GM10266 (cell line): ENCODE results near the gene TRMT1.

Source experiments
- DNase-seq: peaks from one replicate; pipeline ENCODE4 v3.0.0; 2012; ENCODE audit errors: extremely low spot score
- TF ChIP-seq, protein P1 (sequence below): IDR thresholded peaks from 2 replicates; pipeline ENCODE4 v1.5.1; 2012; ENCODE audit warnings: mild to moderate bottlenecking, low read depth; ENCODE audit not compliant: control insufficient read depth, insufficient read depth; ENCODE audit errors: missing control alignments

Gene TRMT1

DNA sequence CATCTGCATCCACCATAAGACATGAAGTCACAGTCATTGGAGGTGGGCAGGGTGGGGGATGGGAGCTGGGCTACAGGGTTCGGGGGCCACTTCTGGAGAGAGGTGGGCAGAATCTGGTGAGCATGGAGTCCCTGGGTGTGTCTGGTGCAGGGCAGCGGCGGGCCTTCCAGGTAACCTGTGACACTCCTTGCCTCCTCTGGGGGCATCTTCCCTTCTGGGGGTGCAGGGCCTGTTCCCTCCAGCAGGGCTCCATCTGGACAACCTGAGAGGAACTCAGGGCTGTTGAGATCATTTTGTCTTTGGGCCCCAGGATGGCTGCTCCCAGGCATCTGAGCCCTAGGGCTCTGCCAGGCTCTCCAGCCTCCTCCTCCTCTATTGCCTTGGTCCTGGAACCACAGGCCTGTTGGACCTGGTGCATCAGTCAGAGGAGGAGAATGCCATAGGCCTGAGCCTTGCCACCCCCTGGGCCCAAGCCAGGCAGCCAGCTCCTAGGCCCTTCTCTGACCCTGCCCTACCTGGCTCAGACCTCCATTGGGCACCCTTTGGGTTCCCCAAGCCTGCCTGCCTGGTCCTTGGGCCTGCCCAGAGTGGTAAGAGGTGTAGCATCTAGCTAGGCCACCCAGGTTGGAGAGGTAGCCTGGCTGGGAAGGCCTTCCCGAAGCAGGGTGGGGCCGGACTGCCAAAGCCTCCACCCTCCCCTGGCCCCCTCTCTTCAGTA, 27.2 kb downstream of the TRMT1 start:
- TF ChIP-seq, protein P1, sequence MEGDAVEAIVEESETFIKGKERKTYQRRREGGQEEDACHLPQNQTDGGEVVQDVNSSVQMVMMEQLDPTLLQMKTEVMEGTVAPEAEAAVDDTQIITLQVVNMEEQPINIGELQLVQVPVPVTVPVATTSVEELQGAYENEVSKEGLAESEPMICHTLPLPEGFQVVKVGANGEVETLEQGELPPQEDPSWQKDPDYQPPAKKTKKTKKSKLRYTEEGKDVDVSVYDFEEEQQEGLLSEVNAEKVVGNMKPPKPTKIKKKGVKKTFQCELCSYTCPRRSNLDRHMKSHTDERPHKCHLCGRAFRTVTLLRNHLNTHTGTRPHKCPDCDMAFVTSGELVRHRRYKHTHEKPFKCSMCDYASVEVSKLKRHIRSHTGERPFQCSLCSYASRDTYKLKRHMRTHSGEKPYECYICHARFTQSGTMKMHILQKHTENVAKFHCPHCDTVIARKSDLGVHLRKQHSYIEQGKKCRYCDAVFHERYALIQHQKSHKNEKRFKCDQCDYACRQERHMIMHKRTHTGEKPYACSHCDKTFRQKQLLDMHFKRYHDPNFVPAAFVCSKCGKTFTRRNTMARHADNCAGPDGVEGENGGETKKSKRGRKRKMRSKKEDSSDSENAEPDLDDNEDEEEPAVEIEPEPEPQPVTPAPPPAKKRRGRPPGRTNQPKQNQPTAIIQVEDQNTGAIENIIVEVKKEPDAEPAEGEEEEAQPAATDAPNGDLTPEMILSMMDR = no peak
- DNase-seq = no peak

DNA sequence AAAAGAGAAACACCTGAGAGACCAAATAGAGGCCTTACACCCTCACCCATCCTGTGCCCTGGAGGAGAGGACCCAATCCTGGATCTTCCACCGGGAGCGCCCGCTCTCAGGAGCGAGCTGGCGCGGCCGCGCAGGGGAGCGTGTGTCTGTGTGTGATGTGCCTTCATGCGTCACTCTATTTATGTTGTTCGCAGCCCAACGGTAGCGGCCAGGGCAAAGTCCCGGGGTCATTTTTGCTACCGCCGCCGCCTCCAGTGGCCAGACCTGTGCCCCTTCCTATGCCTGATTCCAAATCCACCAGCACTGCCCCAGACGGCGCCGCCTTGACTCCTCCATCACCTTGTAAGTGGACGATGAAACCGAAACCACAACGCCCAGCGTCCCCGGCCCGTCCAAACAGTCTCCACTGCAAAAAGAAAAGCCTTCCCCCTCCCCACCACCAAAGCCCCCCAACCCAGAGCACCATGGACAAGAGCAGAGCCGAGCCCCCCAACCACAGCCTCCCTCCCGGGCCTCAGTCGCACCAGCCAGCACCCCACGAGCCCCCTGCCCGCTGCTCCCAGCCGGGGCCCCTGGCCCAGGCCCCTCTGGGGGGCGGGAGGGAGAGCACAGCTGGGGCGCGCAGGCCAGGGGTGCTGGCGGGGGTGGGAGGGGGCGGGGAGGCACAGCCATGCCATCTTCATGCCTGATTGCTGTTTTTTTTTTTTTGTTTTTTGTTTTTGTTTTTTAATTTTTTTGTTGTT, 28.6 kb downstream of the TRMT1 start:
- DNase-seq = no peak
- TF ChIP-seq, protein P1 = no peak

DNA sequence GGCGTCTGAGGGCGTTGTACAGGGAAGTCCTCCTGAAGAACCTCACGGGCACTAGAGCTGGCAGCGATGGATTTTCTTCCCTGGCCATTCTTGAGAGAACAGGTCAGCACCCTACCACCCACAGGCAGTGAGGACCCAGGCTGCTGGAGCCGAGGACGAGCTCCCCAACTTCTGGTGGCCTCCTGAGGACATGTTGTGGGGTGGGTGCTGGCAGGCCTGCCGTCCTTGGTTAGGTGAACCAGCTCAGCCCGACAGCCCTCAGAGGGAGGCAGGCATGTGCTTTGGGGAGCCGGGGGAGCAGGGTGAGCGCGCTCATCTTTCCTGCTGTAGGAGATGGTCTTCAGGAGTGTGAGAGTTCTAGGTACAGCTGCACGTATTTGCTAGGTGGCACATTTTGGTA, 29.2 kb downstream of the TRMT1 start:
- TF ChIP-seq, protein P1 = no peak

DNA sequence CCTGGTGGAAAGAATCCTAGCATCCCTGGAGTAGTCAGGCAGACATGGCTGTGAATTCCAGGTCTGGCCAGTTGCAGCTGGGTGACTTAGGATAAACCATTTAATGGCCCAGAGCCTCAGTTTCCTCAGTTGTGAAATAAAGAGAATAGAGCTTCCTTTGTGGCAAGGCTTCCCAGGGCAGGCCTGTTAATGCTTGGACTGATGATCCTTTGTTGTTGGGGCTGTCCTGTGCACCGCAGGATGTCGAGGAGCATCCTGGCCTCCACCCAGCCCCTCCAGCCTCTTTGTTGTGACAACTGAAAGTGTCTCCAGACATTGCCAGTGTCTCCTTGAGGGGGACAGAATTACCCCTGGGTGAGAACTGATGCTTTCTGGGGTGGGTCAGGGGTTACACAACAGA, 30.2 kb downstream of the TRMT1 start:
- no peak for DNase-seq
- TF ChIP-seq, protein P1 = no peak

More for the DNA sequence above, 29.2 kb downstream of the TRMT1 start:
- DNase-seq = no peak

DNA sequence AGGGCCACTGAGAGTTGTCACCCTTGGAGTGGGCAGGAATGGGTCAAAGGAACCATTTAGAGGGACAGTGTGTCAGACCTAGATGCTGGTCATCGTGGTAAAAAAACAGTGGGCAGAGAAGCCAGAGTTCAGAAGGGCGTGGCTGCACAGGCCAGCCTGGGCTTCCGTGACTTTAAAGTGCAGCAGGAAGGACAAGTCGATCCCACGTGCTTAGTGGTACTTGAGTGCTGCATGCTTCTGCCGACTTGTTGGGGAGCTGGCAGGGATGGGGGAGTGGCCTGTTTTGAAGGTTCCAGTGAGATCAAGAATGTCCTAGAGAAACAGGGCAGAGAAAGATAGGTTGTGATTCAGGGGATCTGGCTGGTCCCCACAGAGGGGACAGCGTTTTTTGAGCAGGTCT, 30.9 kb downstream of the TRMT1 start:
- TF ChIP-seq, protein P1 = no peak
- DNase-seq = no peak

DNA sequence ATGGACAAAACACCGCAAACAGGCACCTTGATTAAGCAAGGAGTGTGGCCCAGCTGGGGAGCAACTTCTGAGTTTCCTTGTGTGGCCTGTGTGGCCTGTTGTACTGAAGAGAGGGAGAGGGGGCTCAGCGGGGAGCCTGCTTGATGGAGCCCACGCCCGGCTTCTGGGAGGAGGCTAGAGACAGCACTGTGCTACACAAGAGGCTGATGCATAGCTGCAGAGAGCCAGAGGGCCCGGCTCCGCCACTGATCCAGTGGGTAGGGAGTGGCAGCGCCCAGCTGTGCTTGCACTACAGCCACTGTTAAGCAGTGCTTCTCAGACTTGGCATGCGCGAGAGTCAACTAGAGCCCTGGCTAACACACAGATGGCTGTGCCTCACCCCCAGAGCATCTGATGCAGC, 32.9 kb downstream of the TRMT1 start:
- TF ChIP-seq, protein P1 = no peak
- no peak for DNase-seq

DNA sequence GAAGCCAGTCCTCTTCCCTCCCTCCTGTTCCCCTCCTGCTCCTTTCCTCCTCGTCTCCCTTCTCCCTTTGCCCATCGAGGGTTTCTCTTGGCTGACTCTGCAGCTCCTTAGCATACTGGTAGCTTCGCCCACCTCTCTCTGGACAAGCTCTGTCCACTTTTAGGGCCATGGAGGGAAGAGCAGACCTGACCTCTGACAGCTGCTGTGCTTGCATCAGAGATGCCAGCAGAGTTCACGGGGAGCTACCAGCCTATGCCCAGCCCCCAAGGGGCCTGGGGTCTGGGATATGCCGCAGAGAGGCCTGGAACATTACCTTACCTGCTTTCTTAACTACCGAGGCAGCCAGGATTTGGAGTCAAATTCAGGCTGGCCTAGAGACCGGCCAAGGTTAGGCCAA, 33.5 kb downstream of the TRMT1 start:
- no peak for DNase-seq
- TF ChIP-seq, protein P1 = no peak
